GM12878 (cell line): ENCODE results near the gene TIE1. TPM values are rescaled to one million over a fixed set of nuclear protein-coding genes. Genes with fewer than 3 reads are reported as not detected.
A peak's percentile ranks its signal among the peaks of the same experiment; 100 is the strongest.

ENCODE experiments used
- BCLAF1 ChIP-seq: fragments of 450-650 bp; IDR thresholded peaks from 2 replicates; pipeline ENCODE4 v1.6.1; 2017; ENCODE audit warnings: antibody characterized with exemption, mild to moderate bottlenecking, moderate library complexity
- CBX5 ChIP-seq: sonication (generic); IDR thresholded peaks from 2 replicates; pipeline ENCODE4 v1.6.1; 2016; ENCODE audit warnings: low read depth, moderate library complexity, mild to moderate bottlenecking, inconsistent platforms
- CEBPZ ChIP-seq: fragments of 150-350 bp; IDR thresholded peaks from 2 replicates; pipeline ENCODE4 v1.6.1; 2016; ENCODE audit warnings: low read depth, low read length
- CREM ChIP-seq: IDR thresholded peaks from 2 replicates; pipeline ENCODE4 v1.6.1; 2014; ENCODE audit warnings: antibody characterized with exemption, low read depth
- FOXK2 ChIP-seq: fragments of 450-650 bp; IDR thresholded peaks from 2 replicates; pipeline ENCODE4 v1.6.1; 2017; ENCODE audit warnings: mild to moderate bottlenecking, moderate library complexity
- HSF1 ChIP-seq: fragments of 150-350 bp; IDR thresholded peaks from 2 replicates; pipeline ENCODE4 v1.6.1; 2014; ENCODE audit warnings: mild to moderate bottlenecking, low read depth, low read length
- IKZF1 ChIP-seq: fragments of 450-650 bp; conservative IDR thresholded peaks from 2 replicates; pipeline ENCODE4 v1.6.1; 2017; ENCODE audit warnings: antibody characterized with exemption, mild to moderate bottlenecking
- IRF5 ChIP-seq: fragments of 450-650 bp; IDR thresholded peaks from 2 replicates; pipeline ENCODE4 v1.6.1; 2017; ENCODE audit warnings: borderline replicate concordance
- JUNB ChIP-seq: IDR thresholded peaks from 2 replicates; pipeline ENCODE4 v1.6.1; 2016; ENCODE audit warnings: antibody characterized with exemption, mild to moderate bottlenecking
- LARP7 ChIP-seq: fragments of 450-650 bp; IDR thresholded peaks from 2 replicates; pipeline ENCODE4 v1.6.1; 2017; ENCODE audit warnings: mild to moderate bottlenecking
- MEF2A ChIP-seq: IDR thresholded peaks from 2 replicates; pipeline ENCODE4 v1.6.1; 2011; ENCODE audit warnings: low read depth, mild to moderate bottlenecking, low read length, moderate library complexity; ENCODE audit not compliant: insufficient read depth
- MXI1 ChIP-seq: fragments of 150-350 bp; IDR thresholded peaks from 2 replicates; pipeline ENCODE4 v1.6.1; 2011; ENCODE audit warnings: low read depth, mild to moderate bottlenecking, inconsistent platforms, low read length, improper control_type of control experiment
- PBX3 ChIP-seq: IDR thresholded peaks from 2 replicates; pipeline ENCODE4 v1.6.1; 2011; ENCODE audit warnings: mild to moderate bottlenecking, low read depth, low read length, moderate library complexity; ENCODE audit not compliant: insufficient replicate concordance
- POLR2AphosphoS2 ChIP-seq: IDR thresholded peaks from 2 replicates; pipeline ENCODE4 v1.6.1; 2011; ENCODE audit warnings: low read depth, mild to moderate bottlenecking, low read length, improper control_type of control experiment, moderate library complexity
- RBBP5 ChIP-seq: fragments of 200-600 bp; sonication (generic); conservative IDR thresholded peaks from 2 replicates; pipeline ENCODE4 v1.6.1; 2016
- SP1 ChIP-seq: IDR thresholded peaks from one replicate; pipeline ENCODE4 v1.6.1; 2011; ENCODE audit warnings: low read depth, low read length
- SUZ12 ChIP-seq: fragments of 200-600 bp; sonication (generic); IDR thresholded peaks from one replicate; pipeline ENCODE4 v1.6.1; 2018; ENCODE audit warnings: antibody characterized with exemption, mild to moderate bottlenecking; ENCODE audit not compliant: unreplicated experiment
- TAF1 ChIP-seq: IDR thresholded peaks from 2 replicates; pipeline ENCODE4 v1.6.1; 2011; ENCODE audit warnings: mild to moderate bottlenecking, low read depth, low read length, borderline replicate concordance
- TCF7 ChIP-seq: IDR thresholded peaks from 2 replicates; pipeline ENCODE4 v1.6.1; 2014; ENCODE audit warnings: antibody characterized with exemption, borderline replicate concordance
- ZSCAN29 ChIP-seq: fragments of 450-650 bp; IDR thresholded peaks from 2 replicates; pipeline ENCODE4 v1.6.1; 2017; ENCODE audit warnings: mild to moderate bottlenecking, moderate library complexity
- ZZZ3 ChIP-seq: IDR thresholded peaks from 2 replicates; pipeline ENCODE4 v1.6.1; 2011; ENCODE audit warnings: low read depth; ENCODE audit not compliant: control insufficient read depth, insufficient read length
- polyA plus RNA-seq, 11 experiments: library from polyadenylated mRNA; depleted of rRNA in 4 of 11; unstranded in 6 of 11; stranded (reverse) in 5 of 11; fragments of >200 nt; fragmentation: Nextera tagmentation in 4 of 11; fragmentation: Illumina TruSeq in 1 of 11; extraction: Ambion mirVana in 4 of 11; extraction: Trizol in 1 of 11; gene quantifications; 1 replicate in 1 of 11; 2 replicates in 10 of 11; pipeline versions ENCODE4 v1.2.1 to v1.2.3, GENCODE V29; 2011 to 2016; ENCODE audit warnings: inconsistent platforms in 2 of 11, missing spikeins in 2 of 11, low read depth in 1 of 11
- total RNA-seq, 4 experiments: library from RNA; depleted of rRNA in 3 of 4; stranded (reverse); fragments of >200 nt in 3 of 4; fragmentation: Illumina TruSeq in 1 of 4; extraction: Trizol in 1 of 4; gene quantifications; 2 replicates each; pipeline versions ENCODE4 v1.2.1 to v1.2.3, GENCODE V29; 2013 to 2021

TIE1 gene
- total and polyA plus RNA-seq, 10 of the 15 experiments (the other 5 are each of a cell fraction or from before 2014, with no cell fraction given) = 0.26 to 3.9 (median 1.3) TPM

- peak; percentile 23 for TF ChIP-seq SP1
- TF ChIP-seq MXI1 = peak; percentile 62
- TF ChIP-seq CBX5 = no peak
- TF ChIP-seq FOXK2 = no peak
- TF ChIP-seq RBBP5 = no peak
- no peak for TF ChIP-seq MEF2A
- no peak for TF ChIP-seq CEBPZ
- peak; percentile 85 for TF ChIP-seq IKZF1
- peak; percentile 83 for TF ChIP-seq POLR2AphosphoS2
- TF ChIP-seq CREM = no peak; the same call in 1 of the 2 replicates
- TF ChIP-seq LARP7 = peak; percentile 80
- TF ChIP-seq ZZZ3 = no peak
- TF ChIP-seq TAF1 = peak; percentile 91; the same call in 1 of the 2 replicates
- TF ChIP-seq JUNB = no peak
- TF ChIP-seq IRF5 = no peak
- no peak for TF ChIP-seq BCLAF1
- TF ChIP-seq PBX3 = peak; percentile 22
- TF ChIP-seq TCF7 = no peak
- TF ChIP-seq SUZ12 = no peak
- no peak for TF ChIP-seq ZSCAN29
- no peak for TF ChIP-seq HSF1
Measured at GRCh38 chr1:43367904-43368645, 67.3 kb downstream of the TIE1 start, which contains the start of gene ELOVL1 (continued).
